HG02642 (cell line): ENCODE measurements around the gene EFCAB14.
"Not testable (repeated sequence)": the region's sequence is repeated elsewhere in the genome, so short reads cannot be mapped to it uniquely, and the experiment has no call there.

Source experiments
- ATAC-seq: cut with Tn5 transposase; IDR thresholded peaks from one replicate; pipeline ENCODE4 v1.9.1; 2021; ENCODE audit warnings: mild to moderate bottlenecking; ENCODE audit not compliant: unreplicated experiment, poor library complexity

The EFCAB14 gene, protein sequence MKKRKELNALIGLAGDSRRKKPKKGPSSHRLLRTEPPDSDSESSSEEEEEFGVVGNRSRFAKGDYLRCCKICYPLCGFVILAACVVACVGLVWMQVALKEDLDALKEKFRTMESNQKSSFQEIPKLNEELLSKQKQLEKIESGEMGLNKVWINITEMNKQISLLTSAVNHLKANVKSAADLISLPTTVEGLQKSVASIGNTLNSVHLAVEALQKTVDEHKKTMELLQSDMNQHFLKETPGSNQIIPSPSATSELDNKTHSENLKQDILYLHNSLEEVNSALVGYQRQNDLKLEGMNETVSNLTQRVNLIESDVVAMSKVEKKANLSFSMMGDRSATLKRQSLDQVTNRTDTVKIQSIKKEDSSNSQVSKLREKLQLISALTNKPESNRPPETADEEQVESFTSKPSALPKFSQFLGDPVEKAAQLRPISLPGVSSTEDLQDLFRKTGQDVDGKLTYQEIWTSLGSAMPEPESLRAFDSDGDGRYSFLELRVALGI

GRCh38 chr1:46718727-46719622, at the start of gene EFCAB14:
Gene EFCAB14, minus strand, starts transcription at chr1:46719114. Its CDS starts 1,027 bp downstream, at chr1:46718087.
- ATAC-seq: peak; percentile 97

DNA sequence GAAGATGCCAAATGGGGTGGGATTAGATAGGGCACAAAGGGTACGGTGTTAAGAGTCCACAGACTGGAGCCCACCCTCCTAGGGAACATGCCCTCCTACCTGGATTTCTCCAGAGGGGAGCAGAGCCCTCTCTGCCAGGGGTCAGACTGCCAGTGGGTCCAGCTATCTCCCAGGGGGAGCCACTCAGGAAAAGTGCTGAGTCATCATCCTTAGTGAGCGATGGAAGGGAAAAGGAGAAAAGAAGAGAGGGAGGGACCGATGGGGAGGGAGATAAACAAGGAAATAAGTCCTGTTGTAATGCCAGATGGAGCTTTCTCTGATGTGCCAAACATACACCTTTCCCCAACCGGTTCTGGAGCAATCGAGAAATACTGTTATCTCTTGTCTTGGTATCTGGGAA, 49.5 kb upstream of the EFCAB14 start:
- ATAC-seq: no peak

- ATAC-seq: no peak
Observed at GRCh38 chr1:46767649-46768282, 48.9 kb upstream of the EFCAB14 start.

DNA sequence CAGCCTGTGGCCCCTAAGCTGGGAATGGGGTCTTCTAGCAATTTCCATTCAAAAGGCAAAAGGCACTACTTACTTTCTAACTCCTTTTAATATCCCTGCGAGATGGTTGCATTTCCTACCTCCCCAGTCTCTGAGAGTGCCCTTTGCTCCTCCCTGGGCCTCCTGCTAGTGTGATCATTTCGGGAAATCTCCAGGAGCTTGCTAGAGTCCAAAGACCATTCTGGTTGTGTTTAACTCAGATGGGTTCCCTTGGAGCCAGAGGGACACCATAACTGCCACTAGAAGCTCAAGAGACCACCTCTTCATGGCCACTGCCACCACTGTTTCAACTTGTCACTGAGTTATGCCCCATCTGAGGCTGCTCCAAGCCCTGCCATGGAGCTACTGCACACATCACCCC, 45.5 kb upstream of the EFCAB14 start:
- ATAC-seq: no peak

GRCh38 chr1:46761740-46762139, 42.8 kb upstream of the EFCAB14 start:
- ATAC-seq: no peak

- ATAC-seq: no peak
Observed at GRCh38 chr1:46760558-46761166, 41.7 kb upstream of the EFCAB14 start.

- ATAC-seq: no peak
Observed at GRCh38 chr1:46757956-46758528, 39.1 kb upstream of the EFCAB14 start.

DNA sequence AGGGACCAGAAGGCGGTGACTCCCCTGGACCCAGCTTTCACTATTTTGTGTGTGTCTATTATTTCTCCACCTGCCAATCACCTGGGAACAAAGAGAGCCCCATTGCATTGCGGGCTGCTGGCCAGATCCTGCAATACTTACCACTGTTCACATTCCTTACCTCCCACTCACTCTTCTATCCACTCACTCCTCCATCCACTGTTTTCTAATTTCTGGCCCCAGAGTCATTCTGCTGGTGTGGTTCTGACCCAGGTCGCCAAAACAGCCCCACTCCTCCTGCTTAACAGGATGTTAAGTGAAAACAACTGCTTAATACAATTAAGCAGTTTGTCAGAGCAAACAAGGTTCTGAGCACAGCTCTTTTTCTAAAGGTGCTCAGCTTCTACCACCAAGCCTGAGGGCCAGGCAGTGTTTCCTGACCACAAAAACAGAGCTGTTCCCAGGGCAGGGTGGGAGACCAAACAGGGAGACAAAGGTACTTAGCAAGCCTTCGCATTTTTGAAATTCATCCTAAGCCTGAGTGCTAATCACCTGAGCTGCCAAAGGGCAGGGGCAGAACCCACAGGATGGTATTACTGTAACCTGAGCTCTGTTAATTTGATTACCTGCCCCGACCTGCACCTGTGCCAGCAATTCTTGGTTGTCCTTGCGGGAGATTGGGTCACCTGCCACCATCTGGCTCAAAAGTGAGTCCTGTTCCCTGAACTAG, 38.5 kb upstream of the EFCAB14 start:
- no peak for ATAC-seq

GRCh38 chr1:46755121-46755520, 36.2 kb upstream of the EFCAB14 start:
- ATAC-seq: no peak

DNA sequence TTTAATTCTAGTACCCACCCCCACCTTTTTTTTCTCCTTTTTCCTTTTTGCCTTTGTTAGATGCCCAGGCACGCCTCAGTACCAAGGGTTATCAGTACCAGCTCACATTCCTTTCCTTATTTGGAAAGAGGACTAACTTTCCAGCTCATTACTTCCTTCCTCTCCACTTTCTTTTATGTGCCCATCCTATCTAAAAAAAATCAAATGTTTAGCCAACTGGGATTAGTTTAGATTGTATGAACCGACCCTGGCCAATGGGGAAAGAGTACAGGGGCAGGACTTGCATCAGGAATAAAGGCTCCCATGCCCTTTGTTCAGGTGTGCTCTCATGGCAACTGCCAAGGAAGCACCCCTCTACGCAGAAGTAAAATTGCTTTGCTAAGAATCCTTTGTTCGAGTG, 35.8 kb upstream of the EFCAB14 start:
- ATAC-seq: not testable (repeated sequence)

GRCh38 chr1:46753985-46754384, 35.1 kb upstream of the EFCAB14 start:
- ATAC-seq: no peak

- no peak for ATAC-seq
Observed at GRCh38 chr1:46749921-46750404, 31.0 kb upstream of the EFCAB14 start.

- no peak for ATAC-seq
Observed at GRCh38 chr1:46749404-46749803, 30.5 kb upstream of the EFCAB14 start.

DNA sequence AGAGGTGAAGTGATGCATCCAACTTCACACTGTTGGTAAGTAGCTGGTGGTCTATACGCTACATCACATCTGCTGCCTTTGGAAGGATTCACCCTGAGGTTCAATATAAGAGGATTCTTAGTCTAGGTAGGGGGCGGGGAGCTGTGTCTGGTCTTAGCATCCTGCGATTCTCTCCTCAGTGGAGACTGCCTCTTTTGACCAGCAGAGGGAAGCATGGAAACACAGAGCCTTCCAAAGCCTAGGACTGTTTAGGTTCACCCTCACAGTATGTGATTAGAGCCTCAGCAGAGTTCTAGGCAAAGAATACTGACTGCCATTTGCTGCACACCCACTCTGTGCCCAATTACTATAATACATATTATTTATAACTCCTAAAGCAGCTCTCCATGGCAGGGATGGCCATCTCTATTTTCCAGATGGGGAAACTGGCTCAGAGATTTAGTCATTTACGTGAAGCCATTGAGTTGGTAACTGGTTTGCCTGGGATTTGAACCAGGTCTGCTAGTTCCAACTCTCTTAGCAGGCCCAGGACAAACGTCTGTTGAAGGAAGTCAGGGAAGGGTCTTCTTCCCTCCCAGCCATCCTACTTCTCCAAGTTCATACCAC, 28.9 kb upstream of the EFCAB14 start:
- ATAC-seq: no peak

DNA sequence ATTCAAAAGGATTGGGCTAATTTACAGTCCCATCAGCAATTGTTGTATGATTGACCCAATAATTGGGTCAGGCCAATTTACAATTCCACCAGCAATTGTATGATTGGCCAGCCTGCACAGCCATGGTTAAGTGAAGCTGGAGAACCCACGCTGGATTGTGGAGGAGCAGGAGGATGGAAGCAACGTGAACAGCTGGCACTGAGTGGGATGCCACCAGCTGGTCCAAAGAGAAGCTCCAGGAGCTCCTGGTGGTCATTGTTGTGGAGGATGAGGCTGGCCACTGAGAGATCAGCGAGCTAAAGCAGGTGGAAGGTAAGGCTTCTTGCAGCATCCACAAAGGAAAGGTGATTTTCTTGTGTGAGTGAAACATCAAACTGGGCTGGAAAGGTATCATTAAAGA, 23.2 kb upstream of the EFCAB14 start:
- ATAC-seq: no peak

DNA sequence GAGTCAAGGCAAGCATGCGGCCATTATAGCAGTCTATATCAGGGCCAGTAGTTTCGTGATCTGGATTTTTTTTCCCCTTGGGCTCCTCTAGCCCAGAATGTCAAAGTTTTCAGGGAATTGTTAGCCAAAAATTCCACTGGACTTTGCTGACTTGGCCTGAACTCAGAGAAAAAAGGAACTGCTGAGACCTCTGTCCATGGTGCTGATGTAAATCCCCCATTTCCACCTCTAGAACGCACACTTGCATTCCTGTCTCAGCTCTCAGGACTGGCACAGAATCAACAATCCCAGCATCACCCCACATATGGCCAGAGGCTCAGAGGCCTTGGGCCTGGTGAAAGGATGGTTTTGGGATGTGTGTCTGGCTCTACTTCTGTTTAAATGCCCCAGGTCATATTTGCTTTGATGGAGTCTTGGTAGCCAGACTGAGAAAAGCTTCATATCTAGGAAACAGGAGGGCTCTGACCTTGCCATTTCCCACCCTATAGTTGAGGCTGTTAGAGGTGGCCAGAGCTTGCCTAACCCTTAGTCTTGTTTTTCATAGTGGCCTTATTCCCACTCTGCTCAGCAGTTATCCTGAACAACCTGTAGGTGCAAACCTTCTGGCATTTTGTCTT, 16.9 kb upstream of the EFCAB14 start:
- no peak for ATAC-seq

DNA sequence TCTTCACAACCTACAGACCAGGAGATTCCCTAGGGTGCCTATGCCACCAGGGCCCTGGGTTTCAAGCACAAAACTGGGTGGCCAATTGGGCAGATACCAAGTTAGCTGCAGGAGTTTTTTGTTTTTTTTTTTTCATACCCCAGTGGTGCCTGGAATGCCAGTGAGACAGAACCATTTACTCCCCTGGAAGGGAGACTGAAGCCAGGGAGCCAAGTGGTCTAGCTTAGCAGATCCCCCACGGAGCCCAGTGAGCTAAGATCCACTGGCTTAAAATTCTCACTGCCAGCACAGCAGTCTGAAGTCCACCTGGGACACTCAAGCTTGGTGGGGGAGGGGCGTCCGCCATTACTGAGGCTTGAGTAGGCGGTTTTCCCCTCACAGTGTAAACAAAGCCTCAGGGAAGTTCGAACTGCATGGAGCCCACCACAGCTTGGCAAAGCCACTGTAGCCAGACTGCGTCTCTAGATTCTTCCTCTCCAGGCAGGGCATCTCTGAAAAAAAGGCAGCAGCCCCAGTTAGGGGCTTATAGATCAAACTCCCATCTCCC, 9.5 kb upstream of the EFCAB14 start:
- not testable (repeated sequence) for ATAC-seq

- ATAC-seq: no peak
Observed at GRCh38 chr1:46725736-46726108, 6.8 kb upstream of the EFCAB14 start.
